Stimulated activated CD8-positive, alpha-beta memory T cell treated with anti-CD3 and anti-CD28 coated beads, Interleukin-12 subunit alpha, Interleukin-12 subunit beta, amount 100 ng/mL, for 4 hours (primary cell): ENCODE measurements around the gene PTPRT.

Experiments used
- DNase-seq: peaks from one replicate; pipeline ENCODE4 v3.0.0-alpha.2; 2020; ENCODE audit warnings: low read depth

PTPRT gene

DNA sequence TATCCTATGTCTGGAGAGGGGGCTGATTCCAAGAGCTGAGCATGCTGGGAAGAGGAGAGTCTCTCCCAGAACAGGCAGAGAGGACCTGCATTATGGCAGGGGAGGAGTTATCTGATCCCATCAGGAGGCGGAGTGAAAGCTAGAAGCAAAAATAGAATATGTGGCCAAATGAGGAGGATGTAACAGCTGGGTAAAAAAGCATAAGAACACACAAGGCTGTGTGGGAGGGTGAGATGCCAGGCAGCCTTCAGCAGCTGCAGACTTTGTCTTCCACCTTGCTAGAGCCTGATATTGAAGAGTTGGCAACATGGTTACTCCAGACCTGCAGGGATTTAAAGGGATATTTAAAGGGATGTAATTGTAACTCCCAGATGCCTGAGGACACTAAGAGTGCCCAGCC lies 167.1 kb downstream of the PTPRT start:
- no peak for DNase-seq

DNA sequence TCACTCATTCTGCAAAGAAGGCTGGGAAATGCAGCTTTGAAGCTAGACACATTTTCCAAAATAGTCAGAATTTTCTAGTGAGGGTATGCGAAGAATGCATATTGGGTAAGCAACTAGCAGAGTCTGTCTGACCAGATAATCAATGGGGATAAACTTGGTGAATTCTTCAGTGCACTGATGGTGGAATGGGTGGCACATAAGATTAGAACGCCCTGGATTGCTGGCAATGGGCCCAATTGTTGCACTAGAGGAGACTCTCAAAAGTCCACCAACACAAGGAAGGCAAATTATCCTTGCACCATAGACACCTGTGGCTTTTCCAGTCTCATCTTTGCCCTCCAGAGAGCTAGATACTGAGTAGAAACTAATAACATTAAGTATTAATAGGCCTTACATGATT lies 167.6 kb downstream of the PTPRT start:
- no peak for DNase-seq

DNA sequence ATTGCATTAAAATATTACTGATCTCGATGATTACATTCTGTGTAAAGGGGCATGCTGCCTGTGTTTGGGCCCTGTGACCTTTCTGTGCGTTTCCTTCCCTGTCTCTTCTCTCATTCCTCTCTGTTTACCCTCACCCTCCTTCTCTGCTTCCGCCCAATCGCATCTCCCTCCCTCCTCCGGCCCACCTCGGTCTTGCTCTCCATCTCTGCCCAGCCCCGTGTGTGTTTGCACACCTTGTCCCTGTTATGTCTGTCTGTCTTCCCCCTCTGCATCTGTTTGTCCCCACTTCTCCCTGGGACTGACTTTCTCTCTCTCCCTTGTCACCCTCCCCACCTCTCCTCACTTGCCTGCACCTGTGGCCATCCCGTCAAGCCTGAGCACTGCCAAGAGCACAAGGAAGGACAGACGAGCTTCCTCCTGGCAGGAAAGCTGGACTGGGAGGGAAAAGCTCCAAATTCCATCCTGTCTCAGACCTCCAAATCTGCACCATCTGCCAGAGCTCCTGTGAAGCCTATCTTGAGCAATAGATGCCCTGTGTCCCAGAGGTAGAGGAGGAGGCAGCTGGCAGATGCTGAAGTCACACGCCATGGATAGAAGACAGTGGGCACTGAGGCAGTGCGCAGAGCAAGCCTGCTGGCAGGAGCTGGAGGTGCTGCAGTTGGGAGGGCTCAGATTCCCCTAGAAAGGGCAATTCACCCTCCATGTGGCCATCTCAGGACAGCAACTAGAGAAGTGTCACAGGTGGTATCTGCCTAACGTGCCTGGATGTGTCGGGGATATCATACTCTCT lies 172.3 kb downstream of the PTPRT start:
- DNase-seq, result no peak

DNA sequence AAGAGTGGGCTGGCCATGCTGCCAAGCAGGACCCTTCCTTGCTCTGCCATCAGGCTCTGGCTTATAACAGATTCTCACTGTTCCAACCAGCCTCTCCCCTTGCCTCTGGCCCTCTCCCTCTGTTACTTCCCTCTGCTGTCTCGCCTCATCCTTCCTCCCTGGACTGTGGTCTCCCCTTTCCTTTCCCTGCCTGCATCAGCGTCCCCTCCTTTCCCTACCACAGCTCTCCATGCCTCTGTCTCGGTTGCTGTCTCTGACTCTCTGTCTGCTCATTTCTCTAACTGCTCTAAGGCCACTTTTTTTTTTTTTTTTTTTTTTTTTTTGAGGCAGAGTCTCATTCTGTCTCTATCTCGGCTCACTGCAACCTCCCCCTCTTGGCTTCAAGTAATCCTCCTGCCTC lies 173.4 kb downstream of the PTPRT start:
- DNase-seq, result no peak

DNA sequence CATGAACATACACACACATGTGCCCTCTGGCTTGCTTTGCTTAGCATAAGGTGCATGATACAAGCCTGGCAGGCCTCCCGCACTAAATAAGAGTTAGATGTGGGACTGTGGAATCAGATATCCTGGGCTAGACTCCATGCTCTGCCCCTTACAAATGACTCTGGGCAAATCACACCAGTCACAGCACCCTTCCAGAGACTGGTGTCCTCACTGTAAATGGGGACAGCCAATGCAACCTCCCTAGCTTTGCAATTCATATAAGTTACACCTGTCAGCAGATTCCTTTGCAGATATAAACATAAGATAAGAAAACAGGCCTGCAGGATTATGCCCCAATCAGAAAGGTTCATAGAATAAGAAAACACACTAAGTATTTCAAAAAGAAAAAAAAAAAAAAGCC lies 174.1 kb downstream of the PTPRT start:
- no peak for DNase-seq

DNA sequence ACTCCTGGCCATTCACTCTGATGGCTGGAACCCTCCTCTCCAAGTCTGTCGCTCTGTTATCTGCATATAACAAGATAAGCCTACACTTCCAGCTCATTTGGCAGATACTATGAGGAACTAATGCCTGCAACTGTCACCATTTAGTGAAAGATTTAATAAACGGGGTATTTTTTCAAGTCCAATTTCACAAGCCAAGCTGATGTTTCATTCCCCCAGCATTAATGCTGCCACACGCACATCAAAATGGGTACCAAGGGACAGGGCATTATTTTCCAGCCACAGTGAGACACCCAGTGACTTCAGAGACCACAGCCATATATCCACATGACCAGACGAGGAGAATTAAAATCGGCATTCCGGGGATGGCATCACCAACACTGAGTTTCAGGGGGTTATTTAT lies 175.5 kb downstream of the PTPRT start:
- DNase-seq, result no peak

- no peak for DNase-seq
These were observed 178.2 kb downstream of the PTPRT start for GRCh38 chr20:43011491-43011890.

GRCh38 chr20:43009532-43009931 lies 180.2 kb downstream of the PTPRT start:
- no peak for DNase-seq

- DNase-seq, result no peak
These were observed 182.2 kb downstream of the PTPRT start for GRCh38 chr20:43007525-43007924.

GRCh38 chr20:43006651-43007375 lies 182.9 kb downstream of the PTPRT start:
- DNase-seq, result no peak

- DNase-seq, result no peak
These were observed 186.3 kb downstream of the PTPRT start for GRCh38 chr20:43003318-43003944.

- DNase-seq, result no peak
These were observed 193.6 kb downstream of the PTPRT start for GRCh38 chr20:42996141-42996540.

DNA sequence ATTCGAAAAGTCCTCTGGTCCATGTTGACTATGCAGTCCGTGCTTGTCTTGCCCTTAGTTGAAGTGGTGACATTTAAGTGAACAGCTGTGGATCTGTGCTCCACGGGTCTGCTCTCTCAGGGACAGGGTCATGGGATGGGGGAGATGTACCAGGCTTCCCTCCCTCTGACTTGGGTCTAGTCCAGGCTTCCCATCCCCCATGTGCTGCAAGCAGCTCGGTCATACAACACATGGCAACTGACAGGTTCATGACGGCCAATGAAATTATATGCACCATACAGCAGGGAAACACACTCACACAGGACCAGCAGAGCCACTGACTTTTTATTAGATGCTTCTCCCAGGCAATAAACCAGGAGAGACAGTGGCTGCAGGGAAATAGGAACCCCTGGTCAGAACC lies 201.4 kb downstream of the PTPRT start:
- DNase-seq, result no peak

GRCh38 chr20:42987376-42988114 lies 202.2 kb downstream of the PTPRT start:
- no peak for DNase-seq

DNA sequence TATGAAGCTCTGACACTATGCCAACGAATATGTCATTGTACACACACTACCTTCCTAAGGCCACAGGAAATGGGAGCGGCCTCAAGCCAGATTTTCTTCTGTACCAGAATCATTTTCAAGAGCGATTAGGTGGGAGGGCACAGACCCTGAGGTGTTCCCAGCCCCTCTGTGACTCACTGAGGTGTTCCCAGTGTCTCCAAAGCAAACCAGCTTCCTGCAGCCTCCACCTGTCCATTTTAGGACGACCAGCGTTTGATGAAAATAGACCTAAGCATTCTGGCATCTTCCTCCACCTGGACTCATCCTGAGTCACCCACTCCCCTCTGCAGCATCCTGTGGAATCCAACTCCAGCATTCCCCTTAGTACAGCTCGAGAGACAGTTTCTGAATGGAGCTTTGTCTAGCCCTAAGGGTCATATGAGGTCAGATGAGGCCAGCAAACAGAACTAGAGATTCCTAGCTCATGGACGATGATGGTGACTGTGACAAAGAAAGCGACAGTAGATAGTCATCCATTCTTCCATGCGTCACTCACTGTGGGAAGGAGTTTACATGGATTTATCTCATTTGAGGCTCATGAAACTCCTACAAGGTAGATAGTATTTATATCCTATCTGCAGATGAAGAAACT lies 203.4 kb downstream of the PTPRT start:
- no peak for DNase-seq

GRCh38 chr20:42985628-42986027 lies 204.1 kb downstream of the PTPRT start:
- DNase-seq, result no peak

GRCh38 chr20:42982218-42982617 lies 207.5 kb downstream of the PTPRT start:
- DNase-seq, result no peak

GRCh38 chr20:42981253-42981652 lies 208.5 kb downstream of the PTPRT start:
- no peak for DNase-seq

DNA sequence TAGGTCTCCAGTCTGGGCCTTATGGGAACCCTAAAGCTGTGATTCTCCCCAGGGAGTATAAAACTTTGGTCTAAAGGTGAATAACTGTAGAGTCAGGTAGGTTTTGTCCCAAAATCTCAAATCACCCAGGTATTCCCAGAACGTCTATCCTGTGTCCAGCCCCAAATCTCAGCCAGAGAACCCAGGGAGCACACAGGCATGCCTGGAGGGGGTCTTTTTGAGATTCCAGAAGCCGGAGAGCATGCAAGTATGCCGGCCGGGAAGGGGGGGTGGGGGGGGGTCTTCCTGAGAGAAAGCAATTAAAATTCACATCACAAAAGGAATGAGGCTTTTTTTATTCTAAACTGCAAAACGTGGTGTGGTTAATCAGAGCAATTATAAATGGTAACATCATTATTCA lies 210.0 kb downstream of the PTPRT start:
- no peak for DNase-seq

DNA sequence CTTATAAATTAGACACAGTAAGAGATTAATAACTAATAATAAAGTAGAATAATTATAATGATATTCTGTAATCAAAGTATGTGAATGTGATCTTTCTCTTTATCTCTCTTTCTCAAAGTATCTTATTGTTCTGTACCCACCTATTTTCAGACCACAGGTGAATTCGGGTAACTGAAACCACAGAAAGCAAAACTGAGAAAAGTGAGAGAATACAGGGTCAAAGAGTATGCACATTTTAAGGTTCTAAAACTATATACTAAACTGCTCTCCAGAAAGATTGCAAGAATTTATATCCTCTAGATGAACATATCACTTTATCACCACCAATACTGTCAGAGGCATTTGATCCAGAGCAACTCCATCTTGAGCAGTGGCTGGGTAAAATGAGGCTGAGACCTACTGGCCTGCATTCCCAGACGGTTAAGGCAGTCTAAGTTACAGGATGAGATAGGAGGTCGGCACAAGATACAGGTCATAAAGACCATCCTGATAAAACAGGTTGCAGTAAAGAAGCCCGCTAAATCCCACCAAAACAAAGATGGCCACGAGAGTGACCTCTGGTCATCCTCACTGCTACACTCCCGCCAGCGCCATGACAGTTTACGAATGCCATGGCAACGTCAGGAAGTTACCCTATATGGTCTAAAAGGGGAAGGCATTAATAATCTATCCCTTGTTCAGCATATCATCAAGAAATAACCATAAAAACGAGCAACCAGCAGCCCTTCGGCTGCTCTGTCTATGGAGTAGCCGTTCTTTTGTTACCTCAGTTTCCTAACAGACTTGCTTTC lies 211.3 kb downstream of the PTPRT start:
- no peak for DNase-seq

GRCh38 chr20:42975974-42976373 lies 213.7 kb downstream of the PTPRT start:
- DNase-seq, result no peak
